ENCODE measurements around the gene FADD.

Gene FADD

DNA sequence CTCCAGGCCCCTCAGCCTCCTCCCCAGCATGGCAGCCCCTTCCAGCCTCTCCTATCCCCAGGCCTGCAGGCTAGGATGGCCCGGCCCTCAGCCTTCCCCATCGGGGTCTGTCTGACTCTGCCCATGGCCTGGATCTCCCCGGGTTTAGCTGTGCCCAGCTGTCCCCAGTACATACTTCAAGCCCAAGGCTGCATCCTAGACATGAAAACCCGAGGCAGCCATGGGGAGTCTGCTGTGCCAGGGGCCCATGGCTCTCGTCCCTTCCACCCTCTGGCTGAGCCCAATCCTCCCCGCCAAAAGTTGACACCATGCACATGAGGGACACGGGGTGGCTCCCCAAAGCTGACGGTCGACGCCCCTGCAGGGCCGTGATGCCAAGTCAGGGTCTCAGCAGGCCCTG is 22.2 kb upstream of the FADD start:
- no peak overlapping the region for H2BK15ac ChIP-seq (ENCODE audit: low read length)
- H2BK120ac ChIP-seq (ENCODE audit: low read depth, low read length) = no peak overlapping the region
- peak overlapping the region; percentile 1 for H3K23ac ChIP-seq (ENCODE audit: low read depth, low read length, poor library complexity)
- H3K27me3 ChIP-seq (ENCODE audit: control insufficient read depth in 3 of 3, insufficient read depth in 3 of 3, low read depth in 1 of 3, low read length in 3 of 3) = peaks cover 0 to 28% (median 0%) of the 10 kb centered on the region in 3 experiments
- no peaks in the 10 kb centered on the region for H3K36me3 ChIP-seq (replicated peaks in 1 of 2; ENCODE audit: control insufficient read depth in 2 of 2, insufficient read depth in 2 of 2, low read length in 2 of 2)
- peaks cover 0 to 3% of the 10 kb centered on the region in 2 donors for H3K4me1 ChIP-seq (ENCODE audit: control insufficient read depth in 2 of 2, insufficient read depth in 1 of 2, low read depth in 1 of 2, low read length in 2 of 2)
- H2AK5ac ChIP-seq (ENCODE audit: low read depth, low read length) = peak overlapping the region; percentile 41
- peak overlapping the region; percentile 86 for H3K18ac ChIP-seq (ENCODE audit: low read length)
- no peak overlapping the region for H3K14ac ChIP-seq (ENCODE audit: low read length)
- no peak for DNase-seq (ENCODE audit: low spot score)
- H3K9me3 ChIP-seq (replicated peaks in 1 of 2; ENCODE audit: control insufficient read depth in 2 of 2, insufficient read depth in 1 of 2, low read depth in 1 of 2, low read length in 2 of 2) = no peaks in the 10 kb centered on the region
- H2AFZ ChIP-seq (ENCODE audit: low read length) = no peak overlapping the region
- WGBS, 2 donors (ENCODE audit: extremely low coverage in 2 of 2, insufficient read length in 2 of 2, insufficient replicate concordance in 1 of 2) = no CpG with 5 or more reads among the region's 11 CpGs
- H2BK12ac ChIP-seq (ENCODE audit: low read length) = peak overlapping the region; percentile 76
- no peak overlapping the region for H3K9ac ChIP-seq (ENCODE audit: low read depth, low read length, poor library complexity)
- no peak overlapping the region for H3K27ac ChIP-seq (replicated peaks; ENCODE audit: low read length)
- H3K4me3 ChIP-seq (ENCODE audit: low read length in 2 of 2) = no peak overlapping the region
- H4K91ac ChIP-seq (ENCODE audit: low read depth, low read length, poor library complexity) = no peak overlapping the region
- no peak overlapping the region for H4K8ac ChIP-seq (ENCODE audit: low read depth, low read length)
- H3K79me1 ChIP-seq (ENCODE audit: low read depth, low read length) = no peaks in the 10 kb centered on the region
- no peak overlapping the region for H3K4me2 ChIP-seq (ENCODE audit: insufficient read depth, low read length, poor library complexity, severe bottlenecking)
- H3K4ac ChIP-seq (ENCODE audit: low read length) = peak overlapping the region; percentile 85
- no peak overlapping the region for H2BK5ac ChIP-seq (ENCODE audit: low read length)

DNA sequence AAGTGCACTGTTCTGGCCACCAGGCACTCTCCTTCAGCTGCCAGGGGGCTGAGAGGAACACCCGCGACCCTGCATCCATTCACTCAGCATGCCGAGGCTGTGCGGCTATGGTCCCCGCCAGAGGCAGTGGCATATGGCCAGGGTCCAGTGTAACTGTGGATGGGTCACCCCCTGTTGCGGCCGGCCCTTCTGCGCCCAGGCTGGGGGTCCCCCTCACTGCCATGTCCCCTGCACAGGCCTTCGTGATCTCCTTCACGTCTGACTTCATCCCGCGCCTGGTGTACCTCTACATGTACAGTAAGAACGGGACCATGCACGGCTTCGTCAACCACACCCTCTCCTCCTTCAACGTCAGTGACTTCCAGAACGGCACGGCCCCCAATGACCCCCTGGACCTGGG is 20.8 kb upstream of the FADD start:
- Histone ChIP-seq H2BK15ac (ENCODE audit: low read length) (peak overlapping the region; percentile 73), H3K18ac (ENCODE audit: low read length) (peak overlapping the region; percentile 94), H3K27me3 (ENCODE audit: control insufficient read depth in 3 of 3, insufficient read depth in 3 of 3, low read depth in 1 of 3, low read length in 3 of 3) (peaks cover 0 to 39% (median 0%) of the 10 kb centered on the region in 3 experiments), H3K4me3 (ENCODE audit: low read length in 2 of 2) (no peak overlapping the region), H3K4me2 (ENCODE audit: insufficient read depth, low read length, poor library complexity, severe bottlenecking) (no peak overlapping the region), H3K14ac (ENCODE audit: low read length) (peak overlapping the region; percentile 63), H2AK5ac (ENCODE audit: low read depth, low read length) (peak overlapping the region; percentile 95), H3K79me1 (ENCODE audit: low read depth, low read length) (no peaks in the 10 kb centered on the region), H4K91ac (ENCODE audit: low read depth, low read length, poor library complexity) (peak overlapping the region; percentile 83), H3K4ac (ENCODE audit: low read length) (no peak overlapping the region), H3K36me3 (replicated peaks in 1 of 2; ENCODE audit: control insufficient read depth in 2 of 2, insufficient read depth in 2 of 2, low read length in 2 of 2) (no peaks in the 10 kb centered on the region), H3K9me3 (replicated peaks in 1 of 2; ENCODE audit: control insufficient read depth in 2 of 2, insufficient read depth in 1 of 2, low read depth in 1 of 2, low read length in 2 of 2) (no peaks in the 10 kb centered on the region), H3K4me1 (ENCODE audit: control insufficient read depth in 2 of 2, insufficient read depth in 1 of 2, low read depth in 1 of 2, low read length in 2 of 2) (peaks cover 0 to 3% of the 10 kb centered on the region in 2 donors), H2BK120ac (ENCODE audit: low read depth, low read length) (peak overlapping the region; percentile 57), H3K9ac (ENCODE audit: low read depth, low read length, poor library complexity) (peak overlapping the region; percentile 27), H2BK5ac (ENCODE audit: low read length) (peak overlapping the region; percentile 71), H2BK12ac (ENCODE audit: low read length) (peak overlapping the region; percentile 95), H3K27ac (replicated peaks; ENCODE audit: low read length) (no peak overlapping the region), H4K8ac (ENCODE audit: low read depth, low read length) (no peak overlapping the region), H3K23ac (ENCODE audit: low read depth, low read length, poor library complexity) (peak overlapping the region; percentile 53), H2AFZ (ENCODE audit: low read length) (no peak overlapping the region)
- no CpG with 5 or more reads among the region's 18 CpGs for WGBS, 2 donors (ENCODE audit: extremely low coverage in 2 of 2, insufficient read length in 2 of 2, insufficient replicate concordance in 1 of 2)
- no peak for DNase-seq (ENCODE audit: low spot score)

DNA sequence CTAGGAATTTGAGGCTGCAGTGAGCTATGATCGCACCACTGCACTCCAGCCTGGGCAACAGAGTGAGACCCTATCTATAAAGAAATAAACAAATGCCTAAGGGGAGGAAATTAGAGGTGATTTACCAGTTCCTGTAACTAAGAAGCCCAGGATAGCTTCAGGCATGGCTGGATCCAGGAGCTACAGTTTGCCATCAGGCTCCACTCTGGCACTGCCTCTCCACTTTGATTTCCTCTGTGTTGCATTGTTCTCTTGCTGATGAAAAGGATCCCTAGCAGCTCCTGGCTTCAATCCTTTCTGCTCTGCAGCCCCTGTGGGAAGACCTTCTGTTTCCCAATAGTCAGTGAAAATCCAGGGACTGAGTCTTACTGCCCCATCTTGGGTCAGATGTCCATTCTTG is 20.1 kb upstream of the FADD start:
- no peak overlapping the region for H4K8ac ChIP-seq (ENCODE audit: low read depth, low read length)
- no peak overlapping the region for H2BK120ac ChIP-seq (ENCODE audit: low read depth, low read length)
- no CpG with 5 or more reads among the region's 1 CpG for WGBS, 2 donors (ENCODE audit: extremely low coverage in 2 of 2, insufficient read length in 2 of 2, insufficient replicate concordance in 1 of 2)
- no peak overlapping the region for H3K18ac ChIP-seq (ENCODE audit: low read length)
- no peak overlapping the region for H2BK15ac ChIP-seq (ENCODE audit: low read length)
- no peaks in the 10 kb centered on the region for H3K36me3 ChIP-seq (replicated peaks in 1 of 2; ENCODE audit: control insufficient read depth in 2 of 2, insufficient read depth in 2 of 2, low read length in 2 of 2)
- no peak overlapping the region for H4K91ac ChIP-seq (ENCODE audit: low read depth, low read length, poor library complexity)
- H2BK12ac ChIP-seq (ENCODE audit: low read length) = no peak overlapping the region
- H2AFZ ChIP-seq (ENCODE audit: low read length) = no peak overlapping the region
- no peak overlapping the region for H3K4ac ChIP-seq (ENCODE audit: low read length)
- H3K79me1 ChIP-seq (ENCODE audit: low read depth, low read length) = no peaks in the 10 kb centered on the region
- no peak overlapping the region for H3K14ac ChIP-seq (ENCODE audit: low read length)
- no peak overlapping the region for H2BK5ac ChIP-seq (ENCODE audit: low read length)
- no peak overlapping the region for H3K4me3 ChIP-seq (ENCODE audit: low read length in 2 of 2)
- H2AK5ac ChIP-seq (ENCODE audit: low read depth, low read length) = no peak overlapping the region
- H3K4me2 ChIP-seq (ENCODE audit: insufficient read depth, low read length, poor library complexity, severe bottlenecking) = no peak overlapping the region
- no peak overlapping the region for H3K27ac ChIP-seq (replicated peaks; ENCODE audit: low read length)
- peaks cover 0 to 3% of the 10 kb centered on the region in 2 donors for H3K4me1 ChIP-seq (ENCODE audit: control insufficient read depth in 2 of 2, insufficient read depth in 1 of 2, low read depth in 1 of 2, low read length in 2 of 2)
- peaks cover 0 to 43% (median 0%) of the 10 kb centered on the region in 3 experiments for H3K27me3 ChIP-seq (ENCODE audit: control insufficient read depth in 3 of 3, insufficient read depth in 3 of 3, low read depth in 1 of 3, low read length in 3 of 3)
- no peak overlapping the region for H3K9ac ChIP-seq (ENCODE audit: low read depth, low read length, poor library complexity)
- DNase-seq (ENCODE audit: low spot score) = no peak
- no peaks in the 10 kb centered on the region for H3K9me3 ChIP-seq (replicated peaks in 1 of 2; ENCODE audit: control insufficient read depth in 2 of 2, insufficient read depth in 1 of 2, low read depth in 1 of 2, low read length in 2 of 2)
- H3K23ac ChIP-seq (ENCODE audit: low read depth, low read length, poor library complexity) = no peak overlapping the region

DNA sequence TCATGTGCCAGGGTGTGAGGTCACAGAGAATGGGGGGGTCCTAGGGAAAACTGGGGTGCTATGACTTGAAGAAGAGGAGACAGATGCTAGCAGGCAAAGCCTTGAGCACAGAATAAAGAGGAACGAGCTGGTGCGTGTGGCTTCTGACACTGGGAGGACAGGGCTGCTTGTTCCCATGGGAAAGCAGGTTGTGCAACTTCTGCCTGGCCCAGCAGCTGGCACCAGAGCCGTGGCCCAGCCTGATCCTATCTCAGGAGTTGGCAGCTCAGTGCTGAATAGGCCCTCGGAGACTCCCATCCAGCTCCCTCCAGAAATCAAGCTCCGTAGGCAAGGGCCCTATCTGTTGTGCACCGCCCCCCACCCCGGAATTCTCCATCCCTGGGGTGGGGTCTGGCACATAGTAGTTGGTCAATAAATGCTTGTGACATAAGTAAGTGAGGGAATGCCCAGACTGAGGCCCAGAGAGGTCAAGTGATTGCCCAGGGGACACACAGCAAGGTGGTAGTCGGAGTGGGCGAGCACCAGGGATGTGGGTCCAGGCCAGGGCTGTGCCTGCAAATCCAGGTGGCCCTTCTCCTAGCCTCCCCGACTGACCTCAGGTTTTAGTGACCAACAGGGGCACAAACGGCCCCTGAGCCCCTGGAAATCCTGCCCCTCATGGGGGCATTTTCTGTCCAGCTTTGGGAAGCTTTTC is 19.5 kb upstream of the FADD start:
- no peak overlapping the region for H3K27ac ChIP-seq (replicated peaks; ENCODE audit: low read length)
- no peak overlapping the region for H4K91ac ChIP-seq (ENCODE audit: low read depth, low read length, poor library complexity)
- H2AK5ac ChIP-seq (ENCODE audit: low read depth, low read length) = no peak overlapping the region
- H2BK5ac ChIP-seq (ENCODE audit: low read length) = no peak overlapping the region
- H3K4me3 ChIP-seq (ENCODE audit: low read length in 2 of 2) = no peak overlapping the region
- H3K9me3 ChIP-seq (replicated peaks in 1 of 2; ENCODE audit: control insufficient read depth in 2 of 2, insufficient read depth in 1 of 2, low read depth in 1 of 2, low read length in 2 of 2) = no peaks in the 10 kb centered on the region
- WGBS, 2 donors (ENCODE audit: extremely low coverage in 2 of 2, insufficient read length in 2 of 2, insufficient replicate concordance in 1 of 2) = no CpG with 5 or more reads among the region's 11 CpGs
- no peaks in the 10 kb centered on the region for H3K36me3 ChIP-seq (replicated peaks in 1 of 2; ENCODE audit: control insufficient read depth in 2 of 2, insufficient read depth in 2 of 2, low read length in 2 of 2)
- no peak overlapping the region for H3K4me2 ChIP-seq (ENCODE audit: insufficient read depth, low read length, poor library complexity, severe bottlenecking)
- no peak overlapping the region for H3K4ac ChIP-seq (ENCODE audit: low read length)
- H2BK120ac ChIP-seq (ENCODE audit: low read depth, low read length) = no peak overlapping the region
- peaks cover 0 to 3% of the 10 kb centered on the region in 2 donors for H3K4me1 ChIP-seq (ENCODE audit: control insufficient read depth in 2 of 2, insufficient read depth in 1 of 2, low read depth in 1 of 2, low read length in 2 of 2)
- no peak overlapping the region for H3K23ac ChIP-seq (ENCODE audit: low read depth, low read length, poor library complexity)
- H2BK12ac ChIP-seq (ENCODE audit: low read length) = no peak overlapping the region
- H2AFZ ChIP-seq (ENCODE audit: low read length) = no peak overlapping the region
- no peak overlapping the region for H3K9ac ChIP-seq (ENCODE audit: low read depth, low read length, poor library complexity)
- peaks cover 0 to 47% (median 0%) of the 10 kb centered on the region in 3 experiments for H3K27me3 ChIP-seq (ENCODE audit: control insufficient read depth in 3 of 3, insufficient read depth in 3 of 3, low read depth in 1 of 3, low read length in 3 of 3)
- DNase-seq (ENCODE audit: low spot score) = no peak
- peak overlapping the region; percentile 9 for H3K18ac ChIP-seq (ENCODE audit: low read length)
- no peak overlapping the region for H4K8ac ChIP-seq (ENCODE audit: low read depth, low read length)
- no peaks in the 10 kb centered on the region for H3K79me1 ChIP-seq (ENCODE audit: low read depth, low read length)
- H3K14ac ChIP-seq (ENCODE audit: low read length) = no peak overlapping the region
- H2BK15ac ChIP-seq (ENCODE audit: low read length) = peak overlapping the region; percentile 38

Data from neuronal stem cell (in vitro differentiated cells).